GM12878 (cell line): Measurements from ENCODE around the gene IL1RL1. TPM values are rescaled to one million over a fixed set of nuclear protein-coding genes. Genes with fewer than 3 reads are reported as not detected.

Experiments
- ATAC-seq: fragments of 200-7000 bp; cut with Tn5 transposase; 3 replicates; pipeline ENCODE4 v1.9.1; 2020; ENCODE audit warnings: mild to moderate bottlenecking, moderate library complexity
- BruUV-seq: library from RNA; stranded (reverse); fragments of 400-500 nt; replicated peaks from 2 replicates; lab custom pipeline; 2021; lab: Mats Ljungman, UMichigan
- CTCF ChIA-PET: fragments of 300-600 bp; sonication (Branson Sonifier 250); formaldehyde crosslinking; extraction: SDS; loops from one replicate; lab custom pipeline; 2021; ENCODE audit warnings: inconsistent platforms; lab: Yijun Ruan, JAX
- POLR2A ChIA-PET: fragments of 350-600 bp; formaldehyde crosslinking; extraction: SDS; loops from one replicate; lab custom pipeline; 2021; ENCODE audit warnings: inconsistent platforms; lab: Charles Lee
- RAD21 ChIA-PET: fragments of 300-600 bp; sonication (Branson Sonifier 250); formaldehyde crosslinking; loops from one replicate; lab custom pipeline; 2023; ENCODE audit warnings: antibody characterized with exemption; ENCODE audit not compliant: unreplicated experiment; lab: Charles Lee
- SMC1A ChIA-PET: fragments of 300-600 bp; sonication (Branson Sonifier 250); formaldehyde crosslinking; loops from one replicate; lab custom pipeline; 2023; ENCODE audit not compliant: unreplicated experiment, uncharacterized antibody; lab: Charles Lee
- DNase-seq: peaks from one replicate; pipeline ENCODE4 v3.0.0-alpha.2; 2011; ENCODE audit warnings: low read depth, low spot score
- FAIRE-seq: peaks from 3 replicates; lab custom pipeline; 2011; peaks lifted over from hg19 to GRCh38; lab: Jason Lieb, UNC
- H2AFZ ChIP-seq: 2 replicates; pipeline ENCODE4 v1.6.0; 2011; ENCODE audit warnings: low read depth, low read length, control low read depth; ENCODE audit not compliant: control insufficient read depth
- H3K27ac ChIP-seq: 2 replicates; pipeline ENCODE4 v1.5.1; 2011; ENCODE audit warnings: control low read depth; ENCODE audit not compliant: control insufficient read depth, insufficient read depth
- H3K27me3 ChIP-seq, 2 experiments: replicated peaks in 1 of 2; 2 replicates each; pipeline versions ENCODE4 v1.6.0 to v1.6.1; 2011; ENCODE audit warnings: low read length in 1 of 2; ENCODE audit not compliant: control insufficient read depth in 2 of 2, insufficient read depth in 2 of 2
- H3K36me3 ChIP-seq, 2 experiments: 2 replicates each; pipeline ENCODE4 v1.5.1; 2011; ENCODE audit warnings: low read length in 1 of 2; ENCODE audit not compliant: control insufficient read depth in 2 of 2, insufficient read depth in 2 of 2
- H3K4me1 ChIP-seq: 2 replicates; pipeline ENCODE4 v1.6.1; 2011; ENCODE audit warnings: mild to moderate bottlenecking, low read length, moderate library complexity, mixed read lengths; ENCODE audit not compliant: control insufficient read depth, insufficient read depth
- H3K4me2 ChIP-seq: 2 replicates; pipeline ENCODE4 v1.6.0; 2011; ENCODE audit warnings: control low read depth; ENCODE audit not compliant: control insufficient read depth, insufficient read depth
- H3K4me3 ChIP-seq: fragments of 200-600 bp; sonication (generic); 2 replicates; pipeline ENCODE4 v1.5.1; 2016
- H3K79me2 ChIP-seq: 2 replicates; pipeline ENCODE4 v1.6.0; 2011; ENCODE audit warnings: low read length; ENCODE audit not compliant: control insufficient read depth, insufficient read depth
- H3K9ac ChIP-seq: 2 replicates; pipeline ENCODE4 v1.8.0; 2011; ENCODE audit warnings: low read length, control low read depth, mixed read lengths; ENCODE audit not compliant: control insufficient read depth, insufficient read depth
- H3K9me3 ChIP-seq: replicated peaks from 3 replicates; pipeline ENCODE4 v1.5.1; 2011; ENCODE audit warnings: mild to moderate bottlenecking, low read length; ENCODE audit not compliant: control insufficient read depth, insufficient read depth
- H4K20me1 ChIP-seq: 2 replicates; pipeline ENCODE4 v1.6.0; 2011; ENCODE audit not compliant: control insufficient read depth, insufficient read depth
- ATF7 ChIP-seq: fragments of 450-650 bp; IDR thresholded peaks from 2 replicates; pipeline ENCODE4 v1.6.1; 2016; ENCODE audit warnings: low read depth, mild to moderate bottlenecking
- BCL3 ChIP-seq: IDR thresholded peaks from 2 replicates; pipeline ENCODE4 v1.6.1; 2011; ENCODE audit warnings: borderline replicate concordance, low read depth, mild to moderate bottlenecking, moderate library complexity, low read length; ENCODE audit not compliant: insufficient read depth, poor library complexity, severe bottlenecking
- CBX5 ChIP-seq: sonication (generic); IDR thresholded peaks from 2 replicates; pipeline ENCODE4 v1.6.1; 2016; ENCODE audit warnings: low read depth, moderate library complexity, mild to moderate bottlenecking, inconsistent platforms
- EP300 ChIP-seq, 2 experiments: fragments of 150-350 bp in 1 of 2; IDR thresholded peaks; 2 replicates each; pipeline ENCODE4 v1.6.1; 2011 to 2012; ENCODE audit warnings: low read depth in 2 of 2, low read length in 2 of 2, borderline replicate concordance in 1 of 2, improper control_type of control experiment in 1 of 2, inconsistent platforms in 1 of 2; ENCODE audit not compliant: control insufficient read depth in 1 of 2
- HDAC6 ChIP-seq: fragments of 200-600 bp; sonication (generic); IDR thresholded peaks from one replicate; pipeline ENCODE4 v1.8.0; 2017; ENCODE audit warnings: antibody characterized with exemption; ENCODE audit not compliant: unreplicated experiment
- MEF2A ChIP-seq: IDR thresholded peaks from 2 replicates; pipeline ENCODE4 v1.6.1; 2011; ENCODE audit warnings: low read depth, mild to moderate bottlenecking, low read length, moderate library complexity; ENCODE audit not compliant: insufficient read depth
- NFXL1 ChIP-seq: fragments of 450-650 bp; IDR thresholded peaks from 2 replicates; pipeline ENCODE4 v1.6.1; 2017; ENCODE audit warnings: antibody characterized with exemption, mild to moderate bottlenecking, borderline replicate concordance
- NR2F1 ChIP-seq: fragments of 450-650 bp; conservative IDR thresholded peaks from 2 replicates; pipeline ENCODE4 v1.6.1; 2017; ENCODE audit warnings: mild to moderate bottlenecking
- PKNOX1 ChIP-seq: fragments of 450-650 bp; IDR thresholded peaks from 2 replicates; pipeline ENCODE4 v1.6.1; 2016; ENCODE audit warnings: mild to moderate bottlenecking
- SMAD1 ChIP-seq: fragments of 450-650 bp; IDR thresholded peaks from 2 replicates; pipeline ENCODE4 v1.6.1; 2018; ENCODE audit warnings: mild to moderate bottlenecking, low read depth; ENCODE audit not compliant: partially characterized antibody
- TBL1XR1 ChIP-seq: IDR thresholded peaks from 2 replicates; pipeline ENCODE4 v1.6.1; 2012; ENCODE audit warnings: low read depth, low read length, improper control_type of control experiment
- ZZZ3 ChIP-seq: IDR thresholded peaks from 2 replicates; pipeline ENCODE4 v1.6.1; 2011; ENCODE audit warnings: low read depth; ENCODE audit not compliant: control insufficient read depth, insufficient read length
- WGBS: methylation state at CpG from one replicate; pipeline ENCODE4 v1.1.6; 2016; ENCODE audit warnings: low lambda C conversion rate; ENCODE audit not compliant: insufficient replicate concordance, insufficient coverage; ENCODE audit errors: missing lambda C conversion rate; 5-methylcytosine and 5-hydroxymethylcytosine counted together
- in situ Hi-C: fragments of 300-500 bp; cut with MboI; formaldehyde crosslinking; loops from 9 replicates; pipeline ENCODE4 v1.14.3; 2018; ENCODE audit warnings: mixed read lengths
- intact Hi-C: fragments of 100-400 bp; cut with micrococcal nuclease; formaldehyde crosslinking; loops from one replicate; pipeline ENCODE4 v1.14.2; 2022; ENCODE audit not compliant: unreplicated experiment
- polyA plus RNA-seq, 11 experiments: library from polyadenylated mRNA; depleted of rRNA in 4 of 11; unstranded in 6 of 11; stranded (reverse) in 5 of 11; fragments of >200 nt; fragmentation: Nextera tagmentation in 4 of 11; fragmentation: Illumina TruSeq in 1 of 11; extraction: Ambion mirVana in 4 of 11; extraction: Trizol in 1 of 11; gene quantifications; 1 replicate in 1 of 11; 2 replicates in 10 of 11; pipeline versions ENCODE4 v1.2.1 to v1.2.3, GENCODE V29; 2011 to 2016; ENCODE audit warnings: inconsistent platforms in 2 of 11, missing spikeins in 2 of 11, low read depth in 1 of 11
- total RNA-seq, 4 experiments: library from RNA; depleted of rRNA in 3 of 4; stranded (reverse); fragments of >200 nt in 3 of 4; fragmentation: Illumina TruSeq in 1 of 4; extraction: Trizol in 1 of 4; gene quantifications; 2 replicates each; pipeline versions ENCODE4 v1.2.1 to v1.2.3, GENCODE V29; 2013 to 2021
- TF ChIP-seq, protein P1 (sequence below): IDR thresholded peaks from 2 replicates; pipeline ENCODE4 v1.6.1; 2012; ENCODE audit warnings: low read depth, low read length, improper control_type of control experiment
- TF ChIP-seq, protein P2 (sequence below): fragments of 450-650 bp; IDR thresholded peaks from 2 replicates; pipeline ENCODE4 v1.6.1; 2014; ENCODE audit warnings: mild to moderate bottlenecking
- TF ChIP-seq, protein P3 (sequence below): fragments of 450-650 bp; IDR thresholded peaks from 2 replicates; pipeline ENCODE4 v1.6.1; 2018; ENCODE audit warnings: mild to moderate bottlenecking, low read depth, moderate library complexity; ENCODE audit not compliant: partially characterized antibody

Gene IL1RL1
- total and polyA plus RNA-seq, 10 of the 15 experiments (the other 5 are each of a cell fraction or from before 2014, with no cell fraction given): 0.08 to 0.18 TPM; not detected in 8

DNA sequence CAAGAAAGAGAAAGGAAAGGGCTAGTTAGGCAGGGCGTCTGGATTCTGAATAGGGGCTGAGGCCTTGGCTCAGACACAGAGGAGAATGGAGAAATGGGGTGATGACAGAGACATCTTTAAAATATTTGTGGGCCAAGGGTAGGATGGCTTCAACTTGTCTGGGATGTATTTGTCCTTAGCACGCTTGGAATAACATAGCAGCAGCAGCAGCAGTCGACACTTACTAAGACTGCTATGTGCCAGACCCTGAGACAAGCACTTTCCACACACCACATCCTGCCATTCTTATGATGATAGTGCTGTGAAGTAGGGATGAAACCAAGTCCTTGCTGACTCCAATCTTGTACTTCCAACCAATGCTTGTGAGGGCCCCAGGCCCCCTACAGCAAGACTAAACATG is 2.6 kb downstream of the IL1RL1 start (continued):
- TF ChIP-seq, protein P1, sequence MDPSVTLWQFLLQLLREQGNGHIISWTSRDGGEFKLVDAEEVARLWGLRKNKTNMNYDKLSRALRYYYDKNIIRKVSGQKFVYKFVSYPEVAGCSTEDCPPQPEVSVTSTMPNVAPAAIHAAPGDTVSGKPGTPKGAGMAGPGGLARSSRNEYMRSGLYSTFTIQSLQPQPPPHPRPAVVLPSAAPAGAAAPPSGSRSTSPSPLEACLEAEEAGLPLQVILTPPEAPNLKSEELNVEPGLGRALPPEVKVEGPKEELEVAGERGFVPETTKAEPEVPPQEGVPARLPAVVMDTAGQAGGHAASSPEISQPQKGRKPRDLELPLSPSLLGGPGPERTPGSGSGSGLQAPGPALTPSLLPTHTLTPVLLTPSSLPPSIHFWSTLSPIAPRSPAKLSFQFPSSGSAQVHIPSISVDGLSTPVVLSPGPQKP: no peak

GRCh38 chr2:102315921-102316320 is 4.6 kb downstream of the IL1RL1 start:
- WGBS: 39% methylated on average over 2 of the region's 2 CpGs
- H3K4me2 ChIP-seq: no peak overlapping the region
- peaks cover 0 to 2% of the 10 kb centered on the region in 2 experiments; a peak in 2 of 4 replicates for H3K27me3 ChIP-seq
- intact Hi-C loops: no loop called here
- no peak overlapping the region for H2AFZ ChIP-seq
- H3K4me1 ChIP-seq: no peaks in the 10 kb centered on the region
- in situ Hi-C loops: no loop called here
- no peaks in the 10 kb centered on the region for H4K20me1 ChIP-seq
- H3K9me3 ChIP-seq: no peaks in the 10 kb centered on the region
- no peak overlapping the region for H3K9ac ChIP-seq
- H3K27ac ChIP-seq: no peak overlapping the region
- FAIRE-seq (no peak), DNase-seq (no peak), ATAC-seq (no peak)
- ChIA-PET CTCF (interaction anchor here (1.4 to 1.7 kb wide), 2 partner anchors 14 to 158 kb away, joined by 4 to 5 read pairs; partner anchors contain the start of gene SLC9A4), RAD21 (interaction anchor here (0.6 kb wide), 1 partner anchor 76 kb away, joined by 3 read pairs; no protein-coding TSS in a partner anchor), SMC1A (no interaction called here), POLR2A (no interaction called here)
- H3K4me3 ChIP-seq: no peak overlapping the region
- H3K36me3 ChIP-seq: no peaks in the 10 kb centered on the region
- H3K79me2 ChIP-seq: no peaks in the 10 kb centered on the region
- no TSS peak for BruUV-seq
- no peak for TF ChIP-seq ATF7
- TF ChIP-seq SMAD1: no peak
- TF ChIP-seq BCL3: no peak
- TF ChIP-seq TBL1XR1: no peak
- TF ChIP-seq, protein P2, sequence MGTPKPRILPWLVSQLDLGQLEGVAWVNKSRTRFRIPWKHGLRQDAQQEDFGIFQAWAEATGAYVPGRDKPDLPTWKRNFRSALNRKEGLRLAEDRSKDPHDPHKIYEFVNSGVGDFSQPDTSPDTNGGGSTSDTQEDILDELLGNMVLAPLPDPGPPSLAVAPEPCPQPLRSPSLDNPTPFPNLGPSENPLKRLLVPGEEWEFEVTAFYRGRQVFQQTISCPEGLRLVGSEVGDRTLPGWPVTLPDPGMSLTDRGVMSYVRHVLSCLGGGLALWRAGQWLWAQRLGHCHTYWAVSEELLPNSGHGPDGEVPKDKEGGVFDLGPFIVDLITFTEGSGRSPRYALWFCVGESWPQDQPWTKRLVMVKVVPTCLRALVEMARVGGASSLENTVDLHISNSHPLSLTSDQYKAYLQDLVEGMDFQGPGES: no peak
- TF ChIP-seq, protein P3, sequence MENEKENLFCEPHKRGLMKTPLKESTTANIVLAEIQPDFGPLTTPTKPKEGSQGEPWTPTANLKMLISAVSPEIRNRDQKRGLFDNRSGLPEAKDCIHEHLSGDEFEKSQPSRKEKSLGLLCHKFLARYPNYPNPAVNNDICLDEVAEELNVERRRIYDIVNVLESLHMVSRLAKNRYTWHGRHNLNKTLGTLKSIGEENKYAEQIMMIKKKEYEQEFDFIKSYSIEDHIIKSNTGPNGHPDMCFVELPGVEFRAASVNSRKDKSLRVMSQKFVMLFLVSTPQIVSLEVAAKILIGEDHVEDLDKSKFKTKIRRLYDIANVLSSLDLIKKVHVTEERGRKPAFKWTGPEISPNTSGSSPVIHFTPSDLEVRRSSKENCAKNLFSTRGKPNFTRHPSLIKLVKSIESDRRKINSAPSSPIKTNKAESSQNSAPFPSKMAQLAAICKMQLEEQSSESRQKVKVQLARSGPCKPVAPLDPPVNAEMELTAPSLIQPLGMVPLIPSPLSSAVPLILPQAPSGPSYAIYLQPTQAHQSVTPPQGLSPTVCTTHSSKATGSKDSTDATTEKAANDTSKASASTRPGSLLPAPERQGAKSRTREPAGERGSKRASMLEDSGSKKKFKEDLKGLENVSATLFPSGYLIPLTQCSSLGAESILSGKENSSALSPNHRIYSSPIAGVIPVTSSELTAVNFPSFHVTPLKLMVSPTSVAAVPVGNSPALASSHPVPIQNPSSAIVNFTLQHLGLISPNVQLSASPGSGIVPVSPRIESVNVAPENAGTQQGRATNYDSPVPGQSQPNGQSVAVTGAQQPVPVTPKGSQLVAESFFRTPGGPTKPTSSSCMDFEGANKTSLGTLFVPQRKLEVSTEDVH: no peak
- TF ChIP-seq HDAC6: no peak
- TF ChIP-seq NFXL1: no peak
- TF ChIP-seq NR2F1: no peak
- no peak for TF ChIP-seq CBX5
- TF ChIP-seq ZZZ3: no peak
- TF ChIP-seq PKNOX1: no peak
- no peak for TF ChIP-seq MEF2A
- TF ChIP-seq EP300 (IDR thresholded peaks at IDR 0.05; ENCODE audit: borderline replicate concordance in 1 of 2, control insufficient read depth in 1 of 2, low read depth in 2 of 2, low read length in 2 of 2): no peak
